UCSD-AML1 (cell line): ENCODE results near the gene ATXN1L.
"Not testable (repeated sequence)": the region's sequence is repeated elsewhere in the genome, so short reads cannot be mapped to it uniquely, and the experiment has no call there.

Experiments
- DNase-seq: peaks from one replicate; lab custom pipeline; 2025; ENCODE audit not compliant: unreplicated experiment; lab: John Stamatoyannopoulos, UW

Gene ATXN1L

GRCh38 chr16:71845639-71846430 lies at the start of gene ATXN1L:
TSS of gene ATXN1L (plus strand) at chr16:71845976. CDS start at chr16:71849741, 3,765 bp downstream.
- DNase-seq, result peak; percentile 93

DNA sequence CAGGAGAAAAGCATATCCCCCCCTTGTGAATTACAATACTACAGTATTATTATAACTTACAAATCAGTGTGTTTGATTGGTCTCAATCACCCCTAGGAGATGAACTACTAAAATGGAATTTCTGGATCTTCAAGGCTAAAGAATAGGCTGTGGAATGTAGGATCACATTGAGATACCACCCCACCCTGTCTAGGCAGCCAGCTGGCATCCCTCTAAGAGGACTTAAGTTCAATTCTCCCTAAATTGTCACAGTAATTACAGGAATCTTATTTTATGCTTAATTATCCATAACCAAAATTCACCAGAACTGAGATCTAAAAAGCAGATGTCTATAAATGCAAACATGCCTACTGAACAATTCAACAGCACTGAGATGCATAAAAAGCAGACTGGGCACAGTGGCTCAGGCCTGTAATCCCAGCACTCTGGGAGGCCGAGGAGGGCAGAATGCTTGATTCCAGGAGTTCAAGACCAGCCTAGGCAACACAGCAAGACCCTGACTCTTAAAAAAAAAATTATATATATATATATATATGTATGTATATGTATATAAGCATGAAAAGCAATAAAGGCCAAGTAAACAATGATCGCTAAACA lies 49.2 kb upstream of the ATXN1L start:
- DNase-seq, result no peak

- no peak for DNase-seq
These were observed 42.5 kb upstream of the ATXN1L start for GRCh38 chr16:71803305-71803690.

- DNase-seq, result peak; percentile 47
These were observed 37.7 kb upstream of the ATXN1L start for GRCh38 chr16:71807905-71808592.

GRCh38 chr16:71808593-71809459 lies 37.0 kb upstream of the ATXN1L start, which contains the start of gene AP1G1:
TSS of gene AP1G1 (minus strand) at chr16:71808834. CDS start at chr16:71789479, 19,355 bp downstream.
- peak; percentile 92 for DNase-seq

DNA sequence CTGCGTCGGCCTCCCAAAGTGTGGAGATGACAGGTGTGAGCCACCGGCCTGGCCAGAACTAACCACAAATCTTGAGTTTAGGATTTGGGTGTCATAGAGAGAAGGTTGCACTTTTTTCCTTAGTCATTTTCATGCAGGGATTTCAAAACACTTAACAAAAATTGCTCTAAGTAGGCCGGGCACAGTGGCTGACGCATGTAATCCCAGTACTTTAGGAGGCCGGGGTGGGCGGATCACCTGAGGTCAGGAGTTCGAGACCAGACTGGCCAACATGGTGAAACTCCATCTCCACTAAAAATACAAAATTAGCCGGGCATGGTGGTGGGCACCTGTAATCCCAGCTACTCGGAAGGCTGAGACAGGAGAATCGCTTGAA lies 35.6 kb upstream of the ATXN1L start:
- not testable (repeated sequence) for DNase-seq

GRCh38 chr16:71811261-71811803 lies 34.4 kb upstream of the ATXN1L start:
- no peak for DNase-seq

DNA sequence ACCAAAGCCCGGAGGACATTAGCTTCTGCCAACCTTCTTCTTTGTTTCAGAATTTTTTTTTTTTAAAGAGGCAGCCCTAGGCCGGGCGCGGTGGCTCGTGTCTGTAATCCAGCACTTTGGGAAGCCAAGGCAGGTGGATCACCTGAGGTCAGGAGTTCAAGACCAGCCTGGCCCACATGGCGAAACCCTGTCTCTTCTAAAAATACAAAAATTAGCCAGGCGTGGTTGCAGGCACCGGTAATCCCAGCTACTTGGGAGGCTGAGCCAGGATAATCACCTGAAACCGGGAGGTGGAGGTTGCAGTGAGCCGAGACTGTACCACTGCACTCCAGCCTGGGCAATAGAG lies 28.6 kb upstream of the ATXN1L start:
- DNase-seq, result not testable (repeated sequence)

GRCh38 chr16:71826533-71827017 lies 19.2 kb upstream of the ATXN1L start:
- no peak for DNase-seq

DNA sequence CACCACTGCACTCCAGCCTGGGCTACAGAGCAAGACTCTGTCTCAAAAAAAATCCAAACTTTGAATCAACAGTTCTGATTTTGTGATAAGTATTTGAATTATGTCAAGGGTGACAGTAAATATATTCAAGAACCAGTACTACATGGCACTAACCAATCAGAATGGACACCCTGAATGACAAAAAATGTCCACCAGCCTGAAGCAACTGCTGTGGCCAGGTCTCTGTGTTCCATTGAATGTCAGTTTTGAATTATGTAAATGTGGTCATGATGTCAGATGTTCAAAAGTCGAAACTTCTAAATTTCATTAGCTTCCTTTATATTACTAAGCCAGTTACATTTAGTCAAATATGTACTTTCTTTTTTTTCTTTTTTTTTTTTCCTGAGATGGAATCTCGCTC lies 15.4 kb upstream of the ATXN1L start:
- DNase-seq, result no peak

- not testable (repeated sequence) for DNase-seq
These were observed 14.1 kb upstream of the ATXN1L start for GRCh38 chr16:71831698-71832097.

DNA sequence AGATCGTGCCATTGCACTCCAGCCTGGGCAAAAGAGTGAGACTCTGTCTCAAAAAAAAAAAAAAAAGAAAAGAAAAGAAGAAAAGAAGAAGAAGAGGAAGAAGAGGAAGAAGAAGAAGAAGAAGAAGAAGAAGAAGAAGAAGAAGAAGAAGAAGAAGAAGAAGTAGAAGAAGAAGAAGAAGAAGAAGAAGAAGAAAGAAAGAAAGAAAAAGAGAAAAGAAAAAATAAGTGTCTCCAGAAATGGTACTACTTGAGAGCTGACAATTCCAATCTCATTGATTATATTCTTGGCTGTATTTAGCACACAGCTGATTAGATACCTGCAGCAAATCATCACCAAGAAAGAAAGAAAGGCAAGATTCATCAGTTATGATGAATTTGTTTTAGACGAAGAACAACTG lies 13.7 kb upstream of the ATXN1L start:
- not testable (repeated sequence) for DNase-seq

DNA sequence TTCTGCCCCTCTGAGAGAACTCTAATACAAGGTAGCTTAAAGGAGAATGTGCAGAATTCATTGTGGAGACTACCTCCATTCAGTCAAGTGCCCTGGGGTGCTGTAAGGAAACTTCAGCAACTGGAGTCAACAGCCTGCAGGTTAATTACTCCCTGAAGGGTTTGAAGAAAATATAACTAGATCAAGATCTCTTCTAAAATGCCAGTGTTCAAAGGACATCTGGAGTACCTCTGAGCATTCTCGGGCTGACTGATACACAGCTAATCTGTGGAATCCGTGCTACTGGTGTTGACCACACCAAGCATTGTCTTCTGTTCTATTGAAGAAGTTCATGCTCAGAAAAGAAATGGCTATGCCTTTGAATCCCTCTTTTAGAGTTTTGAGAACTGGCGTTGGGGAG lies 11.5 kb upstream of the ATXN1L start:
- no peak for DNase-seq

GRCh38 chr16:71837150-71837549 lies 8.6 kb upstream of the ATXN1L start:
- DNase-seq, result no peak

DNA sequence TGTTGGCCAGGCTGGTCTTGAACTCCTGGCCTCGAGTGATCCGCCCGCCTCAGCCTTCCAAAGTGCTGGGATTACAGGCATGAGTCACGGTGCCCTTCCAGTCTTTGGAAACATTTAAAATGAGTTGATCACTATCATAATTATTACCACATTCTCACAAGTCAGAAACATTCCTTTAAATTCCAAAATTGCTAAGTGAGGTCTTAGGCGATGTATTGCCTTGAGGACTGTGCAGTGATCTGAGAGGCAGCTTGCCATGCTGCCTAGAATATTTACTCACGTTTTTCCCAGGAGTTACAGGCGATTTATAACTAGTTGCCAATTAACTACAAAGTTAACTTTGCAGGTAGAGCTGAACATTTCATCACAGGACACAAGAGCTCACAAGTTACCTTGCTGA lies 5.7 kb upstream of the ATXN1L start:
- no peak for DNase-seq

DNA sequence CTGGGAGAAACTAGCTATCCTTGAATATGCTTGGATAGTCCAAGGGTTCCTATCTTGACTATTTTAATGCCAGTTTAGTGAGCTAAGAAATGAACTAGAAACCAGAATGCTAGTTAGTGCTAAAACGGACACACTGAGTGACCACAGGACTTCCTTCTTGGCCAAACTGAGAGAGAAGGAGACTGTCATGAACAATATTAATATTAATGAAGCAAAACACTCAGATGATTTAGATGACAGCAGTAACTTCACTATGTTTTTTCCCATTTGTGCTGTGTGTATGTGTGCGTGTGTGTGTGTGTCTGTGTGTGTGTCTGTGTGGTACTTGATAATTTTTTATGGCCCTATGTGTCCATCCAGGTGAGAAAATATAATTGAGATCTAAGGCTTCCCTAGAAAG lies 2.2 kb upstream of the ATXN1L start:
- DNase-seq, result no peak

DNA sequence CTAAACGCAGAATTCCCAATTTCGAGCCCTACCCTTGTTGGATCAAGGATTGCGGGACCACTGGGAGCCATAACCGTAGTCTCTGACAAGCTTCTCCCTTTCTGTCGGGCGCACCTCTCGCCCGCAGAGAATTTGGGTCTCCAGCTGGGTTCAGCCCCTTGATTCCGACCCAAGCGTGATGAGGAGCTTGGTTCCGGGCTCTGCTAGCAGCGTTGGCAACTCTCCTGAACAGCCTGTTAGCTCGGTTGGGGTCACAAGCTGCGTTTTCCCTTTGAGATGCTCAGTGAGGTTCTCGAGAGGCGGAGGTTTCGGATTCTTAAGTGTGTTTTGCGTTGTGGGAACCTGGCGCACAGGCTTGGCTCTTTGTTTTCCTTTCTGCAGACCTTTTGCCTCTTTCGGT lies 655 bp downstream of the ATXN1L start:
- no peak for DNase-seq

- no peak for DNase-seq
These were observed 1.3 kb downstream of the ATXN1L start for GRCh38 chr16:71847096-71847495.

DNA sequence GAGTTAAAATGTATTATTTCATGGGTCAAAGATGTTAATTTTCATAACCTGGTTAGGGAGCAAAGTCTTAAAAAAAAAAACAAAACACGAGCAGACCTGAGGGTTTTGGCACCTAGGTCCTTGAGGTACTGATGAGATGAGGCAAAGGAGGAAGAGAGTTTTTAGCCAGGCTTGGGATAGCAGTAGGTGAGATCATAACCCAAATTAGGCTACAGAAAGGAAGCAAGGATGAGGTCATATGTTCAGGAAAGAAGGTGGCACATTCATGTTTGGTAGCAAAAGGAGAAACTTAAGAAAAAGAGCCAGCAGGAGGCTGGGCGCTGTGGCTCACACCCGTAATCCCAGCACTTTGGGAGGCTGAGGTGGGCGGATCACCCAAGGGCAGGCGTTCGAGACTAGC lies 2.8 kb downstream of the ATXN1L start:
- DNase-seq, result no peak

- DNase-seq, result no peak
These were observed 6.0 kb downstream of the ATXN1L start for GRCh38 chr16:71851746-71852145.

DNA sequence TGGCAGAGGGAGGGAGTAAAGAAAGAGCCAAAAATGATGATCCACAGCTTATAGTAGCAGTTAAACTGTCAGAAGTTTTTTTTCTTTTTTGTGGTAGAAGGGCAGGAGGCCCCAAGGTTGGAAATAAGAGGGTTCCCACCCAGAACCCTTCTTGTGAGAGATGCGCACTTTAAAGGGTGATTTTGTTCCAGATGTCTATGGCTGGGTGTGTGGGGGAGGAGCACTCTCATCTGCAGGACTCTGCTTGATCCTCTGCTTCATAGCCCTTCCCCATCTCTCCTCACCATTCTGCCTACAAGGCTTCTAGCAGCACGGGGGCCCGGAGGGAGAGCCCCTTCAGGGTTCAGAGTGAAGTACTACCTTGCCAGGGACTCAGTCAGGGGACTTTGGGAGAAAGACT lies 6.4 kb downstream of the ATXN1L start:
- DNase-seq, result no peak
